A549 (cell line): Measurements from ENCODE around the gene MANSC4. TPM values are rescaled to one million over a fixed set of nuclear protein-coding genes. Genes with fewer than 3 reads are reported as not detected.

ENCODE experiments used
- ATAC-seq, 2 experiments: fragments of 200-7000 bp in 1 of 2; fragments of >200 bp in 1 of 2; cut with Nextera tagmentation in 1 of 2; cut with Tn5 transposase in 1 of 2; 3 replicates each; pipeline versions ENCODE4 v1.8.0 to v1.9.1; 2018 to 2020; ENCODE audit warnings: mild to moderate bottlenecking in 1 of 2, moderate library complexity in 1 of 2
- CTCF ChIA-PET: fragments of 300-600 bp; sonication (Branson Sonifier 250); formaldehyde crosslinking; extraction: SDS; loops from one replicate; lab custom pipeline; 2021; ENCODE audit warnings: antibody characterized with exemption, inconsistent platforms; lab: Yijun Ruan, JAX
- POLR2A ChIA-PET: fragments of 350-600 bp; formaldehyde crosslinking; extraction: SDS; loops from one replicate; lab custom pipeline; 2021; ENCODE audit warnings: antibody characterized with exemption, inconsistent platforms; lab: Yijun Ruan, JAX
- DNase-seq, 2 experiments: peaks; one replicate each; pipeline versions ENCODE4 v3.0.0 to v3.0.0-alpha.2; 2011 to 2016; ENCODE audit warnings: low read depth in 1 of 2, low spot score in 1 of 2
- FAIRE-seq: peaks from 2 replicates; lab custom pipeline; 2011; peaks lifted over from hg19 to GRCh38; lab: Jason Lieb, UNC
- H3K27ac ChIP-seq, 2 experiments: fragments of >200 bp; sonication (Bioruptor Twin); formaldehyde crosslinking; 3 replicates each; pipeline ENCODE4 v1.5.1; 2016 to 2017
- H3K4me1 ChIP-seq: fragments of >200 bp; sonication (Bioruptor Twin); formaldehyde crosslinking; 3 replicates; pipeline ENCODE4 v1.6.1; 2016
- H3K4me2 ChIP-seq: fragments of >200 bp; sonication (Bioruptor Twin); formaldehyde crosslinking; 3 replicates; pipeline ENCODE4 v1.6.1; 2016
- H3K4me3 ChIP-seq: fragments of >200 bp; sonication (Bioruptor Twin); formaldehyde crosslinking; 3 replicates; pipeline ENCODE4 v1.5.1; 2016
- H3K9me3 ChIP-seq: fragments of >200 bp; sonication (Bioruptor Twin); formaldehyde crosslinking; 3 replicates; pipeline ENCODE4 v1.6.1; 2016
- BHLHE40 ChIP-seq: IDR thresholded peaks from 2 replicates; pipeline ENCODE4 v1.6.1; 2012; ENCODE audit warnings: low read depth, low read length, inconsistent platforms
- CBX8 ChIP-seq: fragments of 200-600 bp; sonication (generic); IDR thresholded peaks from 2 replicates; pipeline ENCODE4 v1.6.1; 2016
- CEBPB ChIP-seq, 2 experiments: fragments of >200 bp in 1 of 2; sonication (Bioruptor Twin) in 1 of 2; formaldehyde crosslinking in 1 of 2; IDR thresholded peaks; 2 replicates each; pipeline ENCODE4 v1.6.1; 2012 to 2016
- CHD4 ChIP-seq: fragments of 200-600 bp; sonication (generic); IDR thresholded peaks from 2 replicates; pipeline ENCODE4 v1.6.1; 2016; ENCODE audit warnings: antibody characterized with exemption, mild to moderate bottlenecking, borderline replicate concordance
- EHF ChIP-seq: fragments of 250-450 bp; sonication (Bioruptor Pico); IDR thresholded peaks from 2 replicates; pipeline ENCODE4 v1.5.0; 2020; ENCODE audit warnings: mild to moderate bottlenecking
- ELK1 ChIP-seq: fragments of 150-350 bp; IDR thresholded peaks from 2 replicates; pipeline ENCODE4 v1.6.1; 2014; ENCODE audit warnings: low read depth, mild to moderate bottlenecking, low read length
- EP300 ChIP-seq, 2 experiments: fragments of >200 bp; sonication (Bioruptor Twin); formaldehyde crosslinking; IDR thresholded peaks; 2 replicates in 1 of 2; 3 replicates in 1 of 2; pipeline ENCODE4 v1.6.1; 2016 to 2017
- ESRRA ChIP-seq: fragments of 150-350 bp; IDR thresholded peaks from 2 replicates; pipeline ENCODE4 v1.6.1; 2014; ENCODE audit warnings: mild to moderate bottlenecking, low read length, borderline replicate concordance
- FOSB ChIP-seq: fragments of 250-450 bp; sonication (Bioruptor Pico); IDR thresholded peaks from 2 replicates; pipeline ENCODE4 v1.5.0; 2020; ENCODE audit warnings: mild to moderate bottlenecking, moderate library complexity
- FOSL2 ChIP-seq, 2 experiments: fragments of 450-650 bp in 1 of 2; fragments of >200 bp in 1 of 2; sonication (Bioruptor Twin) in 1 of 2; formaldehyde crosslinking; IDR thresholded peaks; 2 replicates each; pipeline versions ENCODE4 v1.5.0 to v1.6.1; 2016 to 2020; ENCODE audit warnings: mild to moderate bottlenecking in 1 of 2, moderate library complexity in 1 of 2
- GATA3 ChIP-seq: IDR thresholded peaks from 2 replicates; pipeline ENCODE4 v1.6.1; 2012; ENCODE audit warnings: borderline replicate concordance
- JUN ChIP-seq, 2 experiments: fragments of >200 bp; sonication (Bioruptor Twin); formaldehyde crosslinking; IDR thresholded peaks; 2 replicates in 1 of 2; 3 replicates in 1 of 2; pipeline ENCODE4 v1.6.1; 2016 to 2017
- JUNB ChIP-seq: fragments of >200 bp; sonication (Bioruptor Twin); formaldehyde crosslinking; IDR thresholded peaks from 2 replicates; pipeline ENCODE4 v1.6.1; 2016
- MAX ChIP-seq: IDR thresholded peaks from 2 replicates; pipeline ENCODE4 v1.6.1; 2012
- MAZ ChIP-seq: fragments of 150-350 bp; IDR thresholded peaks from 2 replicates; pipeline ENCODE4 v1.6.1; 2014; ENCODE audit warnings: antibody characterized with exemption, low read depth, low read length, borderline replicate concordance
- NFE2L2 ChIP-seq: fragments of 150-350 bp; conservative IDR thresholded peaks from 2 replicates; pipeline ENCODE4 v1.6.1; 2014; ENCODE audit warnings: low read length
- NPAS2 ChIP-seq: fragments of 250-450 bp; sonication (Bioruptor Pico); IDR thresholded peaks from 2 replicates; pipeline ENCODE4 v1.8.0; 2022; ENCODE audit warnings: mild to moderate bottlenecking, moderate library complexity, borderline replicate concordance
- PBX3 ChIP-seq: IDR thresholded peaks from 2 replicates; pipeline ENCODE4 v1.6.1; 2012
- PHF8 ChIP-seq: fragments of 200-600 bp; sonication (generic); IDR thresholded peaks from 2 replicates; pipeline ENCODE4 v1.6.1; 2016; ENCODE audit warnings: low read depth, mild to moderate bottlenecking, antibody characterized with exemption, moderate library complexity, borderline replicate concordance
- POLR2A ChIP-seq: IDR thresholded peaks from 2 replicates; pipeline ENCODE4 v1.6.1; 2012; ENCODE audit warnings: mild to moderate bottlenecking, low read length
- RAD21 ChIP-seq, 2 experiments: fragments of >200 bp in 1 of 2; sonication (Bioruptor Twin) in 1 of 2; formaldehyde crosslinking in 1 of 2; IDR thresholded peaks in 1 of 2; conservative IDR thresholded peaks in 1 of 2; 2 replicates in 1 of 2; 3 replicates in 1 of 2; pipeline ENCODE4 v1.6.1; 2012 to 2018; ENCODE audit warnings: inconsistent platforms in 1 of 2
- RFX5 ChIP-seq: fragments of 450-650 bp; IDR thresholded peaks from 2 replicates; pipeline ENCODE4 v1.7.1; 2014; ENCODE audit warnings: antibody characterized with exemption, mild to moderate bottlenecking, moderate library complexity
- SREBF2 ChIP-seq: fragments of 450-650 bp; IDR thresholded peaks from 2 replicates; pipeline ENCODE4 v1.6.1; 2014; ENCODE audit warnings: mild to moderate bottlenecking, moderate library complexity
- TP53 ChIP-seq: fragments of 250-450 bp; sonication (Bioruptor Pico); IDR thresholded peaks from 2 replicates; pipeline ENCODE4 v1.5.0; 2021; ENCODE audit warnings: mild to moderate bottlenecking, moderate library complexity
- USF2 ChIP-seq: fragments of 450-650 bp; IDR thresholded peaks from 2 replicates; pipeline ENCODE4 v1.6.1; 2014; ENCODE audit warnings: antibody characterized with exemption
- ZC3H11A ChIP-seq: fragments of 450-650 bp; IDR thresholded peaks from 2 replicates; pipeline ENCODE4 v1.6.1; 2014; ENCODE audit warnings: antibody characterized with exemption, mild to moderate bottlenecking
- ZNF302 ChIP-seq: fragments of 250-450 bp; sonication (Bioruptor Pico); IDR thresholded peaks from 2 replicates; pipeline ENCODE4 v1.9.0; 2021; ENCODE audit warnings: inconsistent platforms, mild to moderate bottlenecking, moderate library complexity
- WGBS: methylation state at CpG from one replicate; pipeline ENCODE4 v1.1.6; 2017; ENCODE audit errors: missing lambda C conversion rate; 5-methylcytosine and 5-hydroxymethylcytosine counted together
- polyA plus RNA-seq, 4 experiments: library from polyadenylated mRNA; depleted of rRNA in 3 of 4; stranded (reverse); fragments of >200 nt; fragmentation: RNase III in 1 of 4; extraction: RNeasy Plus Mini Kit Qiagen cat#74134 plus additional on column Dnase treatment in 1 of 4; gene quantifications; 2 replicates in 3 of 4; 3 replicates in 1 of 4; pipeline ENCODE4 v1.2.3, GENCODE V29; 2011 to 2017

MANSC4 gene
- polyA plus RNA-seq, 2 of the 4 experiments (the other 2 are of a cell fraction): 0.09 to 0.12 TPM

- WGBS: 87% methylated on average over 2 of the region's 2 CpGs
- Histone ChIP-seq H3K9me3 (no peaks in the 10 kb centered on the region), H3K4me1 (peaks cover 11% of the 10 kb centered on the region; the same call in 2 of the 3 replicates), H3K4me2 (no peak overlapping the region), H3K4me3 (no peak overlapping the region)
- no peak for ATAC-seq
- CTCF ChIA-PET: interaction anchor here (1.2 to 1.5 kb wide), 2 partner anchors 8 to 9 kb away, joined by 3 to 5 read pairs; no protein-coding TSS in a partner anchor
- no peak for TF ChIP-seq ZC3H11A
- no peak for TF ChIP-seq FOSB (CRISPR knock-in tag)
- no peak for TF ChIP-seq JUNB
- no peak for TF ChIP-seq SREBF2
- TF ChIP-seq NFE2L2: no peak
- TF ChIP-seq CHD4: no peak
- no peak for TF ChIP-seq RFX5
- no peak for TF ChIP-seq EP300 (IDR thresholded peaks at IDR 0.05)
- TF ChIP-seq ZNF302 (CRISPR knock-in tag): no peak
- TF ChIP-seq MAX: no peak
- no peak for TF ChIP-seq PHF8
- no peak for TF ChIP-seq GATA3
- no peak for TF ChIP-seq CBX8
- no peak for TF ChIP-seq USF2
- no peak for TF ChIP-seq EHF (CRISPR knock-in tag)
- TF ChIP-seq MAZ: no peak
- no peak for TF ChIP-seq TP53 (CRISPR knock-in tag)
- no peak for TF ChIP-seq PBX3
- TF ChIP-seq, all 56 proteins: peak for 0
- POLR2A ChIA-PET: no interaction called here
- FAIRE-seq (no peak), DNase-seq (no peak)
- H3K27ac ChIP-seq: no peak overlapping the region
Observed at GRCh38 chr12:27790179-27790578, 10.1 kb upstream of the MANSC4 start.

- CTCF ChIA-PET: interaction anchor here (0.7 to 1.0 kb wide), 2 partner anchors 13 to 34 kb away, joined by 3 to 4 read pairs; no protein-coding TSS in a partner anchor
Observed at GRCh38 chr12:27787559-27787958, 7.5 kb upstream of the MANSC4 start.

GRCh38 chr12:27785882-27786570 is 6.0 kb upstream of the MANSC4 start:
- ChIA-PET CTCF (interaction anchor here (0.9 kb wide), 1 partner anchor 35 kb away, joined by 5 read pairs; no protein-coding TSS in a partner anchor), POLR2A (no interaction called here)
- Histone ChIP-seq H3K27ac (no peak overlapping the region), H3K4me2 (peak overlapping the region; percentile 14; the same call in 1 of the 3 replicates), H3K4me1 (peaks cover 36% of the 10 kb centered on the region), H3K4me3 (no peak overlapping the region), H3K9me3 (no peaks in the 10 kb centered on the region)
- FAIRE-seq (no peak), ATAC-seq (no peak), DNase-seq (no peak)
- 72% methylated on average over 3 of the region's 3 CpGs for WGBS
- TF ChIP-seq NPAS2 (CRISPR knock-in tag) (no peak), EHF (CRISPR knock-in tag) (no peak), RFX5 (no peak), ELK1 (no peak), CBX8 (no peak), JUN (IDR thresholded peaks at IDR 0.05) (no peak), MAX (no peak), CEBPB (IDR thresholded peaks at IDR 0.05) (peak in 1 of 2 experiments; percentile 6; a peak in 1 of 4 replicates)

More at GRCh38 chr12:27787559-27787958, 7.5 kb upstream of the MANSC4 start:
- H3K4me3 ChIP-seq: no peak overlapping the region
- 92% methylated on average over 2 of the region's 2 CpGs for WGBS
- DNase-seq (no peak), FAIRE-seq (no peak), ATAC-seq (no peak)
- POLR2A ChIA-PET: no interaction called here
- peaks cover 21% of the 10 kb centered on the region; the same call in 2 of the 3 replicates for H3K4me1 ChIP-seq
- no peak overlapping the region for H3K4me2 ChIP-seq
- TF ChIP-seq RFX5 (no peak), FOSB (CRISPR knock-in tag) (no peak), POLR2A (no peak), FOSL2 (IDR thresholded peaks at IDR 0.05) (no peak), FOSL2 (CRISPR knock-in tag; IDR thresholded peaks at IDR 0.05) (no peak), EHF (CRISPR knock-in tag) (no peak), JUN (IDR thresholded peaks at IDR 0.05) (no peak), CBX8 (no peak), ESRRA (no peak), RAD21 (conservative IDR thresholded peaks at IDR 0.05 in 1 of 2, IDR thresholded peaks at IDR 0.05 in 1 of 2) (no peak), BHLHE40 (no peak)
- H3K27ac ChIP-seq: no peak overlapping the region
- H3K9me3 ChIP-seq: no peaks in the 10 kb centered on the region
